GM13977 (cell line): ENCODE results near the gene PCDH15.

ENCODE experiments used
- DNase-seq: peaks from one replicate; pipeline ENCODE4 v3.0.0; 2012; ENCODE audit warnings: low spot score
- CTCF ChIP-seq: IDR thresholded peaks from 2 replicates; pipeline ENCODE4 v1.5.1; 2012; ENCODE audit warnings: mild to moderate bottlenecking, control low read depth; ENCODE audit not compliant: insufficient read depth; ENCODE audit errors: extremely low read depth, missing control alignments
- in situ Hi-C: fragments of 300-500 bp; cut with MboI; formaldehyde crosslinking; loops from one replicate; pipeline ENCODE4 v1.12.0; 2022; ENCODE audit warnings: low sequenced_read_pairs, low pct_unique_long_range_greater_than_20kb, mixed read lengths, inconsistent platforms; ENCODE audit not compliant: unreplicated experiment

Gene PCDH15

GRCh38 chr10:54501929-54502328 lies 299.1 kb downstream of the PCDH15 start:
- in situ Hi-C loops, result no loop called here
- TF ChIP-seq CTCF, result no peak
- DNase-seq, result no peak

GRCh38 chr10:54496852-54497251 lies 304.2 kb downstream of the PCDH15 start:
- DNase-seq, result no peak
- in situ Hi-C loops, result no loop called here
- TF ChIP-seq CTCF, result no peak

- DNase-seq, result no peak
- TF ChIP-seq CTCF, result no peak
- in situ Hi-C loops, result no loop called here
These were observed 313.3 kb downstream of the PCDH15 start for GRCh38 chr10:54487743-54488142.

GRCh38 chr10:54485971-54486370 lies 315.1 kb downstream of the PCDH15 start:
- DNase-seq, result no peak
- TF ChIP-seq CTCF, result no peak
- in situ Hi-C loops, result no loop called here

- TF ChIP-seq CTCF, result no peak
- in situ Hi-C loops, result no loop called here
- DNase-seq, result no peak
These were observed 316.8 kb downstream of the PCDH15 start for GRCh38 chr10:54484186-54484585.

GRCh38 chr10:54478601-54479000 lies 322.4 kb downstream of the PCDH15 start:
- DNase-seq, result no peak
- TF ChIP-seq CTCF, result no peak
- in situ Hi-C loops, result no loop called here

- DNase-seq, result no peak
- in situ Hi-C loops, result no loop called here
- TF ChIP-seq CTCF, result no peak
These were observed 323.3 kb downstream of the PCDH15 start for GRCh38 chr10:54477738-54478137.
